NCI-H128 (cell line): ENCODE results near the gene PIWIL1.

Source experiments
- DNase-seq: peaks from one replicate; lab custom pipeline; 2025; ENCODE audit not compliant: unreplicated experiment; lab: John Stamatoyannopoulos, UW

PIWIL1 gene

GRCh38 chr12:130372936-130373335 lies 35.2 kb downstream of the PIWIL1 start:
- no peak for DNase-seq

GRCh38 chr12:130374083-130374482 lies 36.4 kb downstream of the PIWIL1 start:
- DNase-seq, result no peak

GRCh38 chr12:130375296-130376287 lies 37.9 kb downstream of the PIWIL1 start:
- no peak for DNase-seq

- DNase-seq, result no peak
Measured at GRCh38 chr12:130382818-130383217, 45.1 kb downstream of the PIWIL1 start.

- no peak for DNase-seq
Measured at GRCh38 chr12:130384234-130384633, 46.5 kb downstream of the PIWIL1 start.

GRCh38 chr12:130385193-130385592 lies 47.5 kb downstream of the PIWIL1 start:
- DNase-seq, result no peak

GRCh38 chr12:130391186-130391585 lies 53.5 kb downstream of the PIWIL1 start:
- DNase-seq, result no peak

GRCh38 chr12:130394906-130395305 lies 57.2 kb downstream of the PIWIL1 start:
- no peak for DNase-seq

- DNase-seq, result no peak
Measured at GRCh38 chr12:130396667-130397066, 59.0 kb downstream of the PIWIL1 start.

- DNase-seq, result no peak
Measured at GRCh38 chr12:130398100-130398848, 60.6 kb downstream of the PIWIL1 start.

- no peak for DNase-seq
Measured at GRCh38 chr12:130401703-130402102, 64.0 kb downstream of the PIWIL1 start.

- no peak for DNase-seq
Measured at GRCh38 chr12:130405332-130405731, 67.6 kb downstream of the PIWIL1 start.

GRCh38 chr12:130412384-130412783 lies 74.7 kb downstream of the PIWIL1 start:
- DNase-seq, result no peak

GRCh38 chr12:130413909-130414308 lies 76.2 kb downstream of the PIWIL1 start:
- DNase-seq, result no peak

- DNase-seq, result no peak
Measured at GRCh38 chr12:130414381-130414780, 76.7 kb downstream of the PIWIL1 start.

- DNase-seq, result no peak
Measured at GRCh38 chr12:130418251-130418650, 80.6 kb downstream of the PIWIL1 start.

GRCh38 chr12:130419116-130419515 lies 81.4 kb downstream of the PIWIL1 start:
- no peak for DNase-seq

GRCh38 chr12:130420071-130420470 lies 82.4 kb downstream of the PIWIL1 start:
- DNase-seq, result no peak

GRCh38 chr12:130421896-130422295 lies 84.2 kb downstream of the PIWIL1 start:
- DNase-seq, result no peak
